22Rv1 (cell line): Measurements from ENCODE around the gene TAF3.

Source experiments
- H3K27ac ChIP-seq: fragments of 450-650 bp; 2 replicates; pipeline ENCODE4 v1.5.1; 2017
- CTCF ChIP-seq: fragments of 450-650 bp; IDR thresholded peaks from 2 replicates; pipeline ENCODE4 v1.5.1; 2017; ENCODE audit warnings: mild to moderate bottlenecking
- ZFX ChIP-seq: fragments of 450-650 bp; IDR thresholded peaks from 2 replicates; pipeline ENCODE4 v1.6.1; 2017; ENCODE audit warnings: antibody characterized with exemption, borderline replicate concordance

TAF3 gene

GRCh38 chr10:7913126-7913872 lies 95.0 kb downstream of the TAF3 start:
- no peak overlapping the region for H3K27ac ChIP-seq
- TF ChIP-seq ZFX = no peak
- no peak for TF ChIP-seq CTCF

GRCh38 chr10:7915923-7916536 lies 97.7 kb downstream of the TAF3 start:
- no peak overlapping the region for H3K27ac ChIP-seq
- TF ChIP-seq ZFX (no peak), CTCF (no peak)

GRCh38 chr10:7917736-7918135 lies 99.4 kb downstream of the TAF3 start:
- no peak overlapping the region for H3K27ac ChIP-seq

GRCh38 chr10:7922707-7923106 lies 104.4 kb downstream of the TAF3 start:
- TF ChIP-seq CTCF = no peak
- TF ChIP-seq ZFX = no peak
- no peak overlapping the region for H3K27ac ChIP-seq

More at GRCh38 chr10:7917736-7918135, 99.4 kb downstream of the TAF3 start:
- TF ChIP-seq ZFX = no peak
- TF ChIP-seq CTCF = no peak

GRCh38 chr10:7928536-7928935 lies 110.2 kb downstream of the TAF3 start:
- H3K27ac ChIP-seq = no peak overlapping the region
- TF ChIP-seq CTCF = no peak

GRCh38 chr10:7932301-7933036 lies 114.2 kb downstream of the TAF3 start:
- TF ChIP-seq CTCF (no peak), ZFX (no peak)
- no peak overlapping the region for H3K27ac ChIP-seq

- TF ChIP-seq ZFX = no peak
- no peak overlapping the region for H3K27ac ChIP-seq
Observed at GRCh38 chr10:7933262-7933661, 115.0 kb downstream of the TAF3 start.
